AG04449 (cell line): Measurements from ENCODE around the gene DDOST.
"Not testable (repeated sequence)": the region's sequence is repeated elsewhere in the genome, so short reads cannot be mapped to it uniquely, and the experiment has no call there.

Experiments
- CTCF ChIA-PET: fragments of 350-600 bp; formaldehyde crosslinking; extraction: SDS; loops from one replicate; lab custom pipeline; 2021; ENCODE audit warnings: antibody characterized with exemption; lab: Yijun Ruan, JAX
- POLR2A ChIA-PET: fragments of 400-600, 350-600 bp; formaldehyde crosslinking; extraction: SDS; loops from one replicate; lab custom pipeline; 2020; ENCODE audit warnings: antibody characterized with exemption, inconsistent platforms; lab: Yijun Ruan, JAX
- DNase-seq: peaks from one replicate; pipeline ENCODE4 v3.0.0-alpha.2; 2010; ENCODE audit warnings: low read depth, low spot score
- H3K4me3 ChIP-seq: 2 replicates; pipeline ENCODE4 v1.5.1; 2011; ENCODE audit warnings: low read depth, mild to moderate bottlenecking, control low read depth, low read length
- CTCF ChIP-seq: IDR thresholded peaks from one replicate; pipeline ENCODE4 v1.5.1; 2011; ENCODE audit warnings: mild to moderate bottlenecking, moderate library complexity, low read length, control low read depth, inconsistent platforms; ENCODE audit not compliant: insufficient read depth; ENCODE audit errors: missing control alignments

Gene DDOST

GRCh38 chr1:20683614-20684013 is 22.4 kb upstream of the DDOST start:
- ChIA-PET CTCF (interaction anchor here (1.8 to 3.0 kb wide), 2 partner anchors 12 to 13 kb away, joined by 5 to 16 read pairs; no protein-coding TSS in a partner anchor), POLR2A (no interaction called here)
- no peak overlapping the region for H3K4me3 ChIP-seq
- no peak for TF ChIP-seq CTCF
- no peak for DNase-seq

GRCh38 chr1:20682571-20683236 is 21.5 kb upstream of the DDOST start:
- no peak overlapping the region for H3K4me3 ChIP-seq
- no peak for DNase-seq
- CTCF ChIA-PET, result interaction anchor here (0.6 to 3.0 kb wide), 3 partner anchors 9 to 14 kb away, joined by 3 to 16 read pairs (median 3); no protein-coding TSS in a partner anchor
- no peak for TF ChIP-seq CTCF
- POLR2A ChIA-PET, result no interaction called here

GRCh38 chr1:20681999-20682398 is 20.8 kb upstream of the DDOST start:
- CTCF ChIA-PET, result interaction anchor here (0.6 kb wide), 2 partner anchors 10 to 14 kb away, joined by 3 read pairs; no protein-coding TSS in a partner anchor
- no peak overlapping the region for H3K4me3 ChIP-seq
- no peak for TF ChIP-seq CTCF
- POLR2A ChIA-PET, result no interaction called here
- DNase-seq, result no peak

- DNase-seq, result no peak
- ChIA-PET CTCF (interaction anchor here (1.1 to 1.6 kb wide), 2 partner anchors 13 to 16 kb away, joined by 4 to 5 read pairs; no protein-coding TSS in a partner anchor), POLR2A (no interaction called here)
- H3K4me3 ChIP-seq, result no peak overlapping the region
- TF ChIP-seq CTCF, result no peak
These were observed 19.1 kb upstream of the DDOST start for GRCh38 chr1:20680269-20680668.

GRCh38 chr1:20678599-20678998 is 17.4 kb upstream of the DDOST start:
- no peak for DNase-seq
- no peak overlapping the region for H3K4me3 ChIP-seq
- ChIA-PET CTCF (interaction anchor here (2.6 kb wide), 1 partner anchor 17 kb away, joined by 14 read pairs; no protein-coding TSS in a partner anchor), POLR2A (no interaction called here)
- TF ChIP-seq CTCF, result no peak

- POLR2A ChIA-PET, DNase-seq, H3K4me3 ChIP-seq: not testable (repeated sequence)
- CTCF ChIA-PET, result interaction anchor here (1.2 kb wide), 1 partner anchor 40 kb away, joined by 3 read pairs; no protein-coding TSS in a partner anchor
These were observed 12.5 kb upstream of the DDOST start for GRCh38 chr1:20673626-20674025.
